Lower lobe of right lung (tissue), 2 donors: ENCODE results near the gene RNF157. TPM values are rescaled to one million over a fixed set of nuclear protein-coding genes. Genes with fewer than 3 reads are reported as not detected.
A peak's percentile ranks its signal among the peaks of the same experiment; 100 is the strongest.

ENCODE experiments used
- ATAC-seq, 2 donors: fragments of 200-7000 bp; cut with Tn5 transposase; one replicate each; pipeline ENCODE4 v1.9.1; 2020 to 2022; ENCODE audit warnings: mild to moderate bottlenecking in 2 of 2, moderate library complexity in 2 of 2
- DNase-seq: peaks from one replicate; pipeline ENCODE4 v3.0.0-alpha.2; 2020
- H3K27ac ChIP-seq: fragments of 200-600 bp; one replicate; pipeline ENCODE4 v1.8.0; 2022
- H3K27me3 ChIP-seq: fragments of 200-600 bp; one replicate; pipeline ENCODE4 v1.8.0; 2022; ENCODE audit warnings: low read depth
- H3K36me3 ChIP-seq: fragments of 200-600 bp; one replicate; pipeline ENCODE4 v1.8.0; 2022; ENCODE audit warnings: mild to moderate bottlenecking
- H3K4me1 ChIP-seq: fragments of 200-600 bp; one replicate; pipeline ENCODE4 v1.8.0; 2022
- H3K4me3 ChIP-seq: fragments of 200-600 bp; one replicate; pipeline ENCODE4 v1.8.0; 2022; ENCODE audit warnings: mild to moderate bottlenecking
- H3K9me3 ChIP-seq: fragments of 200-600 bp; one replicate; pipeline ENCODE4 v1.8.0; 2022
- CTCF ChIP-seq: fragments of 200-600 bp; IDR thresholded peaks from one replicate; pipeline ENCODE4 v1.8.0; 2022; ENCODE audit warnings: antibody characterized with exemption, mild to moderate bottlenecking
- intact Hi-C: fragments of 100-400 bp; cut with DNase I; formaldehyde crosslinking; loops from one replicate; pipeline ENCODE4 v1.11.0; 2022
- total RNA-seq: library from RNA; stranded (reverse); fragmentation: NEBNext Ultra II Directional; extraction: Animal tissue kit (Norgen Biotek cat#: 25700); gene quantifications from one replicate; pipeline ENCODE4 v1.2.1, GENCODE V29; 2021
- donor health status: DM: no; HTN: yes; CAD: no; lungs with severe emphysema.

Gene RNF157
- total RNA-seq, 1 donor from 2014 or later, result 2.4 TPM

- no peak overlapping the region for H3K4me3 ChIP-seq
- DNase-seq (no peak), ATAC-seq (no peak)
- no peaks in the 10 kb centered on the region for H3K27me3 ChIP-seq
- no peaks in the 10 kb centered on the region for H3K9me3 ChIP-seq
- H3K36me3 ChIP-seq, result no peaks in the 10 kb centered on the region
- peaks cover 27% of the 10 kb centered on the region for H3K4me1 ChIP-seq
- H3K27ac ChIP-seq, result no peak overlapping the region
- intact Hi-C loops, result no loop called here
- TF ChIP-seq CTCF, result no peak
Measured at GRCh38 chr17:76149214-76149613, 91.1 kb downstream of the RNF157 start.

- H3K4me1 ChIP-seq, result peaks cover 36% of the 10 kb centered on the region
- no peaks in the 10 kb centered on the region for H3K9me3 ChIP-seq
- TF ChIP-seq CTCF, result peak; percentile 2
- no peak overlapping the region for H3K4me3 ChIP-seq
- H3K27me3 ChIP-seq, result no peaks in the 10 kb centered on the region
- no peak for DNase-seq
- H3K27ac ChIP-seq, result no peak overlapping the region
- intact Hi-C loops, result no loop called here
- no peak for ATAC-seq
- H3K36me3 ChIP-seq, result no peaks in the 10 kb centered on the region
Measured at GRCh38 chr17:76148015-76148326, 92.3 kb downstream of the RNF157 start.

- Histone ChIP-seq H3K36me3 (no peaks in the 10 kb centered on the region), H3K4me3 (no peak overlapping the region), H3K27ac (no peak overlapping the region), H3K4me1 (peaks cover 37% of the 10 kb centered on the region), H3K9me3 (no peaks in the 10 kb centered on the region), H3K27me3 (no peaks in the 10 kb centered on the region)
- DNase-seq (no peak), ATAC-seq (no peak)
- peak; percentile 59 for TF ChIP-seq CTCF
- intact Hi-C loops, result no loop called here
Measured at GRCh38 chr17:76147211-76148014, 92.9 kb downstream of the RNF157 start.

- H3K9me3 ChIP-seq, result no peaks in the 10 kb centered on the region
- peak overlapping the region; percentile 76 for H3K27ac ChIP-seq
- no peak for TF ChIP-seq CTCF
- no peak for ATAC-seq
- peaks cover 47% of the 10 kb centered on the region for H3K4me1 ChIP-seq
- intact Hi-C loops, result no loop called here
- H3K4me3 ChIP-seq, result no peak overlapping the region
- DNase-seq, result no peak
- no peaks in the 10 kb centered on the region for H3K36me3 ChIP-seq
- H3K27me3 ChIP-seq, result no peaks in the 10 kb centered on the region
Measured at GRCh38 chr17:76146053-76146851, 94.0 kb downstream of the RNF157 start.

GRCh38 chr17:76145231-76146052, 94.9 kb downstream of the RNF157 start:
- intact Hi-C loops, result no loop called here
- peak overlapping the region; percentile 7 for H3K4me3 ChIP-seq
- no peaks in the 10 kb centered on the region for H3K36me3 ChIP-seq
- H3K27me3 ChIP-seq, result peaks cover 1% of the 10 kb centered on the region
- no peaks in the 10 kb centered on the region for H3K9me3 ChIP-seq
- ATAC-seq, result no peak
- H3K27ac ChIP-seq, result peak overlapping the region; percentile 76
- peaks cover 55% of the 10 kb centered on the region for H3K4me1 ChIP-seq
- DNase-seq, result no peak
- no peak for TF ChIP-seq CTCF
